ENCODE results near the gene PCDH12.

Gene PCDH12

DNA sequence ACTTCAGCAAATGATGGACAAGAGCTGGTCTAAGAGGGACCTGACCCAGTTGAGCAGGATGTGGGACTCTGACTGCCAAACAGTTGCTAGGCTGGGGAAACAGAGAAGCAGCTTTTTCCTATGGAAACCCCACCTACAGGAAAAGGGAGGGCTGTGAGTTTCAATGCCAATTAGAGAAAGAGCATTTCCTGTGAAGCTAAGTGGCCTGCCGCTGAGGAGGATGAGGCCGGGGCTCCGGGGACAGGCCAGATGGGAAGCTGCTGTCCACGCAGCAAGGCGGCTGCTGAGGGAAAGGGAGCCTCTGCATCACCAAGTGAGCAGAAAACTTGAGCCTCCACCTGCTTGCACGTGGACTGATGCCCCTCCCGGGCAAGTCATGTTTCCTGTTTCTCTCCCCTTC, at the start of gene PCDH12:
Gene PCDH12 (minus strand): TSS at position 90 of the 400 bp plus-strand sequence. CDS start 351 bp downstream, outside the sequence.
- no peak for FAIRE-seq

GRCh38 chr5:142007237-142007544, 49.2 kb upstream of the PCDH12 start:
- no peak for FAIRE-seq

- no peak for FAIRE-seq
Measured at GRCh38 chr5:142006363-142007236, 48.6 kb upstream of the PCDH12 start.

DNA sequence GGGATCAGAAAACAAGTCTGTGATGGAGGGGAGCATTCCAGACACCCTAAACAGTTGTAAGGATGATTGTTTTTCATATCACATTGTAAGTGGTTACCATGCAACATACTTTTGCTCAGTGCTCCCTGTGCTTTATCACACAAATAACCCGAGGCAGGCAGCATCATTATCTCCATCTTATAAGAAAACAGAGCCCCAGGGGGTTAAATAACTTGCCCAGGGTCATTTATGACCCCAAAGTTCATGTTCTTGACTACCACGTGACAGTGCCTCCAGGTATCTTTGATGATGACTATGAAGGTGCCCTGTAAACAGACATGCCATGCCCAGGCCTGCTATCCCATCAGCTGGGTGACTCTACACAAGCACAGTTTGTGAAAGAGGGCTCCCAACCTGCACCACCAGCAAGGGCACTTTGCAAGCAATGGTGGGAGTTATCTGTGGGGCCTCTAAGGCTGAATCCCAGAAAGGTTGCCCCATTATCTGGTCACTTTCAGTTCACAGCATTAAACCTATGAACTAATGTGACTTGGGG, 45.3 kb upstream of the PCDH12 start:
- no peak for FAIRE-seq

DNA sequence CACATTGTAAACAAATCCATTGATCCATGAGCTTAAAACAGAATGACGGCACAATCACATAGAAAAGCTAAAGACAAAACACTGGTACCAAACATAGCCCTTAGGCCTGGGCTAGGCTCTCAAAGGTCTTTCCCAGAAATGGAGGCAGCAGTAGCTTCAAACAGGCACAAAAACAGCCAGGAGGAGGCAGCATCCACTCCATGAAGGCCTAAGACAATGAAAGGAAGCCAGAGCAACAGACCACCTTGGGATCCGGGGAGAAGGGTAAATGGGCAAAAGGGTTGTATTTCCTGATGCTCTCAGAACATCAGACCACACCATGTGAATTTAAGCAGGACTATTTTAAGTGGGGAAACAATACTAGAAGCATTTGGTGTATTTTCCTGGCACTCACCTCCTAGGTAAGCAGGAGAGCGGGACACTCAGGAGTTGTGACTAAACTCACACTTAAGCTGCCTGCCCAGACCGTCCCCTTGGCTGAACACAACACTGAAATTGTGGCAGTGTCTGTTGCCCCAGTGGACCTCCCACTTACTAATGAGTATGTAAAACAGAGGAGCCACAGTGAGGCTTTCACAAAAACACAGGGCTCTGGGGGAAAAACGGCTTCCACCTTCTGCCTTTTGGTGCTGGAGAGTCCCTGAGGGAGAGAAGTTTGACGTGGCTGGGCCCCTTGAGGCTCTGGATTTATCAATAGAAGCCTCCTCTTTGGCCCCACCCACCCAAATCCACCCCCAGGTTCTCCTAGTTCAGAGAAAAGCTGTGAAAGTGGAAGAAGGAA, 42.9 kb upstream of the PCDH12 start:
- no peak for FAIRE-seq

DNA sequence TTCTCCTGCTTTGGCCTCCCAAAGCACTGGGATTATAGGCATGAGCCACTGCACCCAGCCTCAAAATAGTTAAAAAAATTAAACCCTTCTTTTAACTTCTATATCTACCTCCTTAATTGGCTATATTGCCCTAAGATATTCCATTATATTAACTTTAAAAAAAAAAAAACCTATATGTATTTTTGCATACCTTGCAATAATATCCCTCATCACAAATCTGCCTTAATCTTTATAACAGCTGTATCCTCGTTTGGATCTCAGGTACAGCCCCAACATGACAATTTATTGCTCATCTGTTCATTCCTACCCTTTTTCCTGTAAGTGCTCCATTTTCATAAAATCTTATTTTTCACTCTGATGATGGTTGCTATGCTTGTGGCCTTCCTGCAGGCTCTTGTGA, 42.2 kb upstream of the PCDH12 start:
- FAIRE-seq, result no peak

- no peak for FAIRE-seq
Measured at GRCh38 chr5:141997358-141997960, 39.5 kb upstream of the PCDH12 start.

- no peak for FAIRE-seq
Measured at GRCh38 chr5:141995656-141996055, 37.7 kb upstream of the PCDH12 start.

DNA sequence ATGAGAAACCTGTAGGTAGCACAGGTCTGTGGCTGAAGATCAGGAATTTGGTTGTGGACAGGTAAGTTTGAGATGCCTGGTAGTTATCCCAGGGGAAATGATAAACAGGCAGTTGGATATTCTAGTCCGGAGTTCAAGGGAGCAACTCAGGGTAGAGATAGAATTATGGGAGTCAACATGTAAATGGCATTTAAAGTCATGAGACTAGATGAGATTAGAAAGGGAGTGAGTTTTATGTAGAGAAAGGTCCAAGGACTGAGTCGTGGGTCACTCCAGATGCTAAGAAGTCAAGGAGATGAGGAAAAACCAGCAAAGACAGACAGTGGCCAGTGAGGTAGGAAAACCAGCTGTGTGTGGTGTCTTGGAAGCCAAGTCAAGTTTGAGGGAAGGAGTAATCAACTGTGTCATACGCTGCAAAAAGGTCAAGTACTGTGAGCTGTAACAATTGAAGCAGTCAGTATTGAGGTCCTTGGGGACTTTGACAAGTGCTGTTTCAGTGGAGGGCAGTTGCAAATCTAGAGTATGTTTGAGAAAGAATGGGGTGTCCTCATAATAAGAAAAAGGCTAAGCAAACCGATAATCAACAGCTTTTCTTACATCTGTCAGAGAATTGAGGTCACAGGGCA, 36.6 kb upstream of the PCDH12 start:
- no peak for FAIRE-seq

- FAIRE-seq, result no peak
Measured at GRCh38 chr5:141992349-141992963, 34.5 kb upstream of the PCDH12 start.

DNA sequence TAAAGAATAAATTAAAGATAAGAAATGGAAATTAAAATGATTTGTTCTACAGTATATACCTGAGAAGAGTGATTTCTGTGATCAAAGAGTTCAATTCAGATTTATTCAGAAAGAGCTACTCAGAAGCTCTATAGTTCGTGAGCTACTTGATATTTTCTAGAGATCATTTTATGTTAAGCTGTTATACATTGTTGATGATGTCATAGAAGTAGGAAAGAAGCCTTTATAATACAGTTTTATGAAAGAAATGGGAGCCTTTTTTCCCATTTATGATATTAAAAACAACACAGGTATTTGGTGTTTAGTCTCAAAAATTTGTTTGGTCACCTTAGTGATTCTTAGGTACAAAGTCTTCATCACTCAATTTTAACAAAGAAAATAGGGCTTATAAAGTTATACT, 31.7 kb upstream of the PCDH12 start:
- no peak for FAIRE-seq

DNA sequence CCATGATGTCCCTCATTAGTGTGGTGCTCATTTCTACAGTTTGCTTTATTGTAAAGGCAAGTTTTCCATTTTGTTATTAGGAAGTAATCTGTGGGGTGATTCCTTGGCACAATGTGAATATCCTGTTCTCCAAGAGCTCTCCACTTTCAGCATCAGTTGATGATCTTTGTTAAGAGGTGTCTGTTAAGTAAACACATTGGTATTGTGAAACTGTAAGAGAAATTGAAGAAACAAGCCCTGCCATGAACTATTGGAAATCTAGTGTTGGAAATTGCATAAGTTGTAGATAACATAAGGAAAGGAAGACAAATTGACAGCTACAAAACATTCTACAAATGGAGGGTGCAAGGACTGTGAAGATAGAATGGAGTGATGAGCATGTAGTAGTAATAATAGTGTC, 28.1 kb upstream of the PCDH12 start:
- FAIRE-seq, result no peak

- FAIRE-seq, result no peak
Measured at GRCh38 chr5:141982626-141983025, 24.6 kb upstream of the PCDH12 start.

- FAIRE-seq, result no peak
Measured at GRCh38 chr5:141978389-141978788, 20.4 kb upstream of the PCDH12 start.

- no peak for FAIRE-seq
Measured at GRCh38 chr5:141976176-141976575, 18.2 kb upstream of the PCDH12 start.

- no peak for FAIRE-seq
Measured at GRCh38 chr5:141973871-141974595, 16.0 kb upstream of the PCDH12 start.

DNA sequence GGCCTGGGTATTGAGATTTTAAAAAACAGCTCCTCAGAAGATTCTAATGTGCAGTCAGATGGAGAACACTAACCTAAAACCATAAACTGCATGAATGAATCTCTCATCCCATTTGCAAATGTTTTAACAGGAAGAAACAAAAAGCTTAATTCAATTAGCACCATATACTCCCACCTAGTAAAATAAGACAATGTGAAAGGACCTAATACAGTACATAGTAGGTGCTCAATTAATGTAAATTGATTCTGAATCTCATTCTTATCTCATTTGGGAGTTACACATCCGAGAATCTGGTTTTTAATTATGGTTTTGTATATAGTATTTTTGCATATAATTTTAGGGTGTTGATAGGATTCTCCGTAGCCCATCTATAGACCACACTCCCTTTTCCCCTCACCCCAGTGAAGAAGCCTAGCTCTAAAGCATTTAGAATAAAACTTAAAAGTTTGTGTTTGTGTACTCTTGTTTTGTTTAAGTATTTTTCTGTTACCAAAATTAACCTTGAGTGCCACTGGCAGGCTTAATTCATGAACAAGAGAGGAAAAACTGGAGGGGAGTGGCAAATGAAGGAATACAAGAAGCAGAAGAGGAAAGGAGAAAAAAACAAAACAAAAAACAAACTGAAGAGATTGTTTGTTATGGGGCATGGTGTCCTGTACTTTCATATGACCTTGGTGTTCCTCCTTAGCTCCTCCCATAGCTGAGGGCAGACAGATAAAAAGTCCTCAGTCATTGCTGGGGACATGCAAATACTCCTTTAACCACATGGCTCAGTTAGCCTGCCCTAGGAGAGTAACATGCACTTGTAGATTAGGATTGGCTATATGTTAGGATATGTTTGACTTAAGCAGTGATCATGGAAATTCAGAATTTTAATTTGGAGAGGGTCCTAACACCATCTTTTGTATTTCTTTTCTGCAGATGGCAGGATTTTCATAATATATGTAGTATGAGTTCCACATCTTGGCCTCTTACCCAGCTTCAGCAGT, 12.1 kb upstream of the PCDH12 start:
- FAIRE-seq, result no peak

DNA sequence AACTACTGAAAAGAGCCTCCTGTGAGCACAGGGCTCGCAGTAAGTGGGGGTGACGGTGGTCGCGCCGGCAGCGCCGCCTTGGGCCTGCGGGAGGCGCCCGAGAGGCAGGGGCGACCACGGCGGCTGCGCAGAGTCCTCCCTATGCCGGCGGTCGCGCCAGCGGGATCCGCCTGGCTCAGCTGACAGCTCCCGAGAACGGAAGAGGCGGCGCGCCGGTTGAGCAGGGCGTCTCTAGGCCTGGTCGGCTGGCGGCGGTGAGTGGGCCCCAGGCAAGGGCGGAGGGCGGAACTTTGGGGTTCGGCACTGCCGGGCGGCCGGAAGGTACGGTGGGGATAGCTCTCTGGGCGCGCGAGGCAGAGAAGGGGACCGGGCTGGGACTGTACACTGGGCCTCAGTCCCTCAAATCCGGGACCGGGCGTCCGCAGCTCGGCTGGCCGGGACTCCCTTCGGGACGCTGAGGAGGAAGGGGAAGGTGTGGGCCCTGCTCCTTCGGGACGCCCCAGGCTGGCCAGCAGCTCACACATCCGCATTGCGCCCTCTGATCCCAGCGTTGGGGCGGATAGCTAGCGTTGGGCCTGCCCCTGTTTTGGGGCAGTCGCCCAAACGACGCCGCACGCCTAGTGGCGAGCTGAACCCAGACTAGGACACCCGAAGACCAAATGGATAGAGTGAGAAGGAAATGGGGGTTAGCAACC, 11.1 kb upstream of the PCDH12 start, which contains the start of gene RNF14:
Gene RNF14 (plus strand): TSS at position 192 of the 695 bp plus-strand sequence. CDS start 4,484 bp downstream, outside the sequence.
- FAIRE-seq, result no peak

GRCh38 chr5:141966963-141967333, 8.9 kb upstream of the PCDH12 start:
- no peak for FAIRE-seq

Data from colon (tissue), 2 donors.